Uterus (tissue), 2 donors: ENCODE data around the gene EIF2B5.

Experiments used
- CTCF ChIP-seq, 4 experiments: fragments of 200-600 bp in 2 of 4; fragments of 450-650 bp in 2 of 4; sonication (generic) in 2 of 4; IDR thresholded peaks; one replicate each; pipeline ENCODE4 v1.5.1; 2016 to 2019; ENCODE audit warnings: antibody characterized with exemption in 4 of 4, mild to moderate bottlenecking in 2 of 4, moderate library complexity in 1 of 4
- POLR2A ChIP-seq, 2 donors: fragments of 450-650 bp; IDR thresholded peaks; one replicate each; pipeline ENCODE4 v1.6.1; 2016; ENCODE audit warnings: antibody characterized with exemption in 2 of 2, mild to moderate bottlenecking in 1 of 2, moderate library complexity in 1 of 2

- TF ChIP-seq POLR2A (IDR thresholded peaks at IDR 0.05), result no peak
- no peak for TF ChIP-seq CTCF (IDR thresholded peaks at IDR 0.05)
Measured at GRCh38 chr3:184143327-184143726, 8.2 kb downstream of the EIF2B5 start.
